ENCODE data around the gene PKHD1. TPM values are rescaled to one million over a fixed set of nuclear protein-coding genes. Genes with fewer than 3 reads are reported as not detected.
"Not testable (repeated sequence)": the region's sequence is repeated elsewhere in the genome, so short reads cannot be mapped to it uniquely, and the experiment has no call there.

Gene PKHD1
- total RNA-seq, 1 experiment from 2014 or later = not detected

- no peak for DNase-seq (ENCODE audit: low read depth)
These were observed 160.0 kb downstream of the PKHD1 start for GRCh38 chr6:51927450-51927849.

GRCh38 chr6:51926125-51926524 is 161.3 kb downstream of the PKHD1 start:
- no peak for DNase-seq (ENCODE audit: low read depth)

GRCh38 chr6:51922479-51922878 is 164.9 kb downstream of the PKHD1 start:
- not testable (repeated sequence) for DNase-seq (ENCODE audit: low read depth)

- DNase-seq (ENCODE audit: low read depth) = not testable (repeated sequence)
These were observed 169.1 kb downstream of the PKHD1 start for GRCh38 chr6:51918347-51918746.

- DNase-seq (ENCODE audit: low read depth) = no peak
These were observed 172.3 kb downstream of the PKHD1 start for GRCh38 chr6:51915098-51915497.

GRCh38 chr6:51913265-51913664 is 174.1 kb downstream of the PKHD1 start:
- DNase-seq (ENCODE audit: low read depth) = no peak

GRCh38 chr6:51910851-51911250 is 176.6 kb downstream of the PKHD1 start:
- no peak for DNase-seq (ENCODE audit: low read depth)

- DNase-seq (ENCODE audit: low read depth) = no peak
These were observed 179.2 kb downstream of the PKHD1 start for GRCh38 chr6:51908243-51908642.

GRCh38 chr6:51901766-51902764 is 185.3 kb downstream of the PKHD1 start:
- peak; percentile 4 for DNase-seq (ENCODE audit: low read depth)

GRCh38 chr6:51893366-51893765 is 194.0 kb downstream of the PKHD1 start:
- DNase-seq (ENCODE audit: low read depth) = no peak

- no peak for DNase-seq (ENCODE audit: low read depth)
These were observed 194.7 kb downstream of the PKHD1 start for GRCh38 chr6:51892750-51893149.

GRCh38 chr6:51892339-51892738 is 195.1 kb downstream of the PKHD1 start:
- DNase-seq (ENCODE audit: low read depth) = no peak

- DNase-seq (ENCODE audit: low read depth) = no peak
These were observed 195.6 kb downstream of the PKHD1 start for GRCh38 chr6:51891784-51892183.

GRCh38 chr6:51887859-51888258 is 199.6 kb downstream of the PKHD1 start:
- DNase-seq (ENCODE audit: low read depth) = no peak

GRCh38 chr6:51885957-51886356 is 201.5 kb downstream of the PKHD1 start:
- no peak for DNase-seq (ENCODE audit: low read depth)

GRCh38 chr6:51868591-51869355 is 218.6 kb downstream of the PKHD1 start:
- DNase-seq (ENCODE audit: low read depth) = no peak

- no peak for DNase-seq (ENCODE audit: low read depth)
These were observed 220.5 kb downstream of the PKHD1 start for GRCh38 chr6:51866867-51867266.

GRCh38 chr6:51865996-51866395 is 221.4 kb downstream of the PKHD1 start:
- DNase-seq (ENCODE audit: low read depth) = no peak

- no peak for DNase-seq (ENCODE audit: low read depth)
These were observed 222.2 kb downstream of the PKHD1 start for GRCh38 chr6:51865176-51865575.

GRCh38 chr6:51857134-51857533 is 230.3 kb downstream of the PKHD1 start:
- peak; percentile 16 for DNase-seq (ENCODE audit: low read depth)

- DNase-seq (ENCODE audit: low read depth) = no peak
These were observed 230.9 kb downstream of the PKHD1 start for GRCh38 chr6:51856508-51856907.

GRCh38 chr6:51855310-51856082 is 231.9 kb downstream of the PKHD1 start:
- DNase-seq (ENCODE audit: low read depth) = peak; percentile 29

Data from RPMI7951 (cell line).